ENCODE data around the gene MYH7.
"Not testable (repeated sequence)": the region's sequence is repeated elsewhere in the genome, so short reads cannot be mapped to it uniquely, and the experiment has no call there.

GRCh38 chr14:23386266-23386657 lies 49.2 kb downstream of the MYH7 start:
- TF ChIP-seq POLR2A (IDR thresholded peaks at IDR 0.05; ENCODE audit: low read length); CTCF (IDR thresholded peaks at IDR 0.05); RNF2 (IDR thresholded peaks at IDR 0.05; ENCODE audit: borderline replicate concordance, low read depth); MAFK (IDR thresholded peaks at IDR 0.05; ENCODE audit: partially characterized antibody); MAZ (IDR thresholded peaks at IDR 0.05; ENCODE audit: borderline replicate concordance, low read depth, low read length); HDAC2 (IDR thresholded peaks at IDR 0.05); SMC3 (IDR thresholded peaks at IDR 0.05); EP300 (IDR thresholded peaks at IDR 0.05); CHD4 (IDR thresholded peaks at IDR 0.05; ENCODE audit: borderline replicate concordance); HES2 (IDR thresholded peaks at IDR 0.05); BCL3 (IDR thresholded peaks at IDR 0.05): not testable (repeated sequence)

Data from A549 (cell line).